ENCODE measurements around the gene KIAA0930.

Gene KIAA0930

GRCh38 chr22:45240810-45241631 is at the start of gene KIAA0930:
KIAA0930 (minus strand) TSS chr22:45240894; CDS start chr22:45240703, 191 bp downstream.
- H3K4me3 ChIP-seq (ENCODE audit: low read depth, low read length) = peak within 1 kb of the TSS; percentile 91
- TF ChIP-seq CTCF (IDR thresholded peaks at IDR 0.05; ENCODE audit: borderline replicate concordance, insufficient read depth, low read depth, low read length) = no peak

- no peak overlapping the region for H3K4me3 ChIP-seq (ENCODE audit: low read depth, low read length)
- no peak for TF ChIP-seq CTCF (IDR thresholded peaks at IDR 0.05; ENCODE audit: borderline replicate concordance, insufficient read depth, low read depth, low read length)
Measured at GRCh38 chr22:45286854-45287551, 46.3 kb upstream of the KIAA0930 start.

- no peak for TF ChIP-seq CTCF (IDR thresholded peaks at IDR 0.05; ENCODE audit: borderline replicate concordance, insufficient read depth, low read depth, low read length)
- no peak overlapping the region for H3K4me3 ChIP-seq (ENCODE audit: low read depth, low read length)
Measured at GRCh38 chr22:45285263-45286058, 44.8 kb upstream of the KIAA0930 start.

- H3K4me3 ChIP-seq (ENCODE audit: low read depth, low read length) = no peak within 1 kb of the TSS
- TF ChIP-seq CTCF (IDR thresholded peaks at IDR 0.05; ENCODE audit: borderline replicate concordance, insufficient read depth, low read depth, low read length) = no peak
Measured at GRCh38 chr22:45284705-45285262, 44.1 kb upstream of the KIAA0930 start, which contains the start of gene UPK3A. UPK3A (plus strand) TSS chr22:45284949; CDS start chr22:45285014, 65 bp downstream.

- H3K4me3 ChIP-seq (ENCODE audit: low read depth, low read length) = no peak overlapping the region
Measured at GRCh38 chr22:45281010-45281409, 40.3 kb upstream of the KIAA0930 start.

More at GRCh38 chr22:45281010-45281409, 40.3 kb upstream of the KIAA0930 start:
- TF ChIP-seq CTCF (IDR thresholded peaks at IDR 0.05; ENCODE audit: borderline replicate concordance, insufficient read depth, low read depth, low read length) = no peak

All from GM12875 (cell line).